ENCODE data around the gene PPP6R3. TPM values are rescaled to one million over a fixed set of nuclear protein-coding genes. Genes with fewer than 3 reads are reported as not detected.

The PPP6R3 gene
- total and polyA plus RNA-seq, 2 of the 8 experiments (the other 6 are each of a cell fraction or from before 2014, with no cell fraction given) = 44.6 to 150 TPM

GRCh38 chr11:68424981-68425865 lies 35.3 kb upstream of the PPP6R3 start (continued):
- no peak for TF ChIP-seq RNF2 (IDR thresholded peaks at IDR 0.05; ENCODE audit: borderline replicate concordance, low read depth, low read length, missing control alignments, poor library complexity, severe bottlenecking)
- no peak for TF ChIP-seq GABPA (IDR thresholded peaks at IDR 0.05; ENCODE audit: borderline replicate concordance, insufficient read depth, low read length)
- TF ChIP-seq, protein P1, sequence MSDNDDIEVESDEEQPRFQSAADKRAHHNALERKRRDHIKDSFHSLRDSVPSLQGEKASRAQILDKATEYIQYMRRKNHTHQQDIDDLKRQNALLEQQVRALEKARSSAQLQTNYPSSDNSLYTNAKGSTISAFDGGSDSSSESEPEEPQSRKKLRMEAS (IDR thresholded peaks at IDR 0.05) = no peak
- no peak for TF ChIP-seq RBBP5 (IDR thresholded peaks at IDR 0.05; ENCODE audit: borderline replicate concordance, low read depth, low read length)
- no peak for TF ChIP-seq TEAD4 (IDR thresholded peaks at IDR 0.05; ENCODE audit: low read depth, low read length)
- TF ChIP-seq USF2 (IDR thresholded peaks at IDR 0.05; ENCODE audit: low read length) = no peak
- TF ChIP-seq CHD1 (IDR thresholded peaks at IDR 0.05; ENCODE audit: low read depth, low read length) = no peak
- no peak for TF ChIP-seq POLR2AphosphoS5 (IDR thresholded peaks at IDR 0.05; ENCODE audit: low read depth, low read length)
- TF ChIP-seq SIN3A (conservative IDR thresholded peaks at IDR 0.05 in 1 of 2, IDR thresholded peaks at IDR 0.05 in 1 of 2; ENCODE audit: low read depth in 1 of 2, low read length in 2 of 2) = no peak
